DND-41 (cell line): ENCODE results near the gene FMOD.

Experiments
- EZH2 ChIP-seq: IDR thresholded peaks from 3 replicates; pipeline ENCODE4 v1.6.1; 2012; ENCODE audit warnings: borderline replicate concordance, low read depth, mild to moderate bottlenecking, moderate library complexity, low read length, inconsistent platforms; ENCODE audit not compliant: severe bottlenecking
- TF ChIP-seq, protein P1 (sequence below): IDR thresholded peaks from 2 replicates; pipeline ENCODE4 v1.5.1; 2012; ENCODE audit warnings: borderline replicate concordance, low read length, moderate library complexity, mild to moderate bottlenecking; ENCODE audit not compliant: poor library complexity, severe bottlenecking; ENCODE audit errors: extremely low read depth

- TF ChIP-seq, protein P1, sequence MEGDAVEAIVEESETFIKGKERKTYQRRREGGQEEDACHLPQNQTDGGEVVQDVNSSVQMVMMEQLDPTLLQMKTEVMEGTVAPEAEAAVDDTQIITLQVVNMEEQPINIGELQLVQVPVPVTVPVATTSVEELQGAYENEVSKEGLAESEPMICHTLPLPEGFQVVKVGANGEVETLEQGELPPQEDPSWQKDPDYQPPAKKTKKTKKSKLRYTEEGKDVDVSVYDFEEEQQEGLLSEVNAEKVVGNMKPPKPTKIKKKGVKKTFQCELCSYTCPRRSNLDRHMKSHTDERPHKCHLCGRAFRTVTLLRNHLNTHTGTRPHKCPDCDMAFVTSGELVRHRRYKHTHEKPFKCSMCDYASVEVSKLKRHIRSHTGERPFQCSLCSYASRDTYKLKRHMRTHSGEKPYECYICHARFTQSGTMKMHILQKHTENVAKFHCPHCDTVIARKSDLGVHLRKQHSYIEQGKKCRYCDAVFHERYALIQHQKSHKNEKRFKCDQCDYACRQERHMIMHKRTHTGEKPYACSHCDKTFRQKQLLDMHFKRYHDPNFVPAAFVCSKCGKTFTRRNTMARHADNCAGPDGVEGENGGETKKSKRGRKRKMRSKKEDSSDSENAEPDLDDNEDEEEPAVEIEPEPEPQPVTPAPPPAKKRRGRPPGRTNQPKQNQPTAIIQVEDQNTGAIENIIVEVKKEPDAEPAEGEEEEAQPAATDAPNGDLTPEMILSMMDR = no peak
- no peak for TF ChIP-seq EZH2
Observed at GRCh38 chr1:203346060-203346768, 4.7 kb downstream of the FMOD start.
